ENCODE measurements around the gene ERC2.

- no peak for TF ChIP-seq CTCF (conservative IDR thresholded peaks at IDR 0.05; ENCODE audit: low read depth, low read length)
- TF ChIP-seq EZH2 (IDR thresholded peaks at IDR 0.05; ENCODE audit: borderline replicate concordance, low read depth, low read length, poor library complexity, severe bottlenecking): no peak
Observed at GRCh38 chr3:56075089-56075488, 393.2 kb downstream of the ERC2 start.

All from A673 (cell line).